Stimulated activated CD4-positive, alpha-beta T cell treated with anti-CD3 and anti-CD28 coated beads, Interleukin-4, amount 100 ng/mL, for 1 hour (primary cell): ENCODE results near the gene E2F4.

ENCODE experiments used
- DNase-seq: peaks from one replicate; pipeline ENCODE4 v3.0.0-alpha.2; 2020

Gene E2F4

DNA sequence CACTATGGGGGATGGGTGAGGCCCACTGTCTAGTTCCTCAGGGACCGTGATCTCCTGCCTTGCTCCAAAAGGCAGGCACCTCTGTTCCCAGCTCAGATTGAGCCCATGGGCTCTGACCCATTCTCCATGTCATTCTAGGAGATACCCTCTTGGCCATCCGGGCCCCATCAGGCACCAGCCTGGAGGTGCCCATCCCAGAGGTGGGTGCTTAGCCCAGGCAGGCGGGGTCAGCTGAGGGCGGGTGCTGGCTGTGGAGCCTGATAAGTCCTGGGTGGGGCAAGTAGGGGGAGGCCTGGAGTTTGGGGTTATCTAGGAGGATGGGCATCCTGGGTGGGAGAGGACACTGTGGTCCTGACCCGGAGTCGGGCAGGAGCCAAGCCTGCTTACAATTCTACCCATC, 2.3 kb downstream of the E2F4 start:
- no peak for DNase-seq

DNA sequence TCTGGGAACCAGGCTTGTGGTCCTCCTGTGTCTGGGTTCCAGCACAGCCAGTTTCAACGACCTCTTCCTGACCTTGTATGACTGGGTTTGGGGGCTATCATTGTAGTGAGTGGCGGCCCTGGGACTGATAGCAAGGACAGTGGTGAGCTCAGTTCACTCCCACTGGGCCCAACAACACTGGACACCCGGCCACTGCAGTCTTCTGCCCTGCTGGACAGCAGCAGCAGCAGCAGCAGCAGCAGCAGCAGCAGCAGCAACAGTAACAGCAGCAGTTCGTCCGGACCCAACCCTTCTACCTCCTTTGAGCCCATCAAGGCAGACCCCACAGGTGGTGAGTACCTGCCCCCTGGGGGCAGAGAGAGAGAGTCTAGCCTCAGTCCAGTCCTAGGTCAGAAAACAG, 3.7 kb downstream of the E2F4 start:
- no peak for DNase-seq

- no peak for DNase-seq
Measured at GRCh38 chr16:67196881-67197280, 4.9 kb downstream of the E2F4 start.

DNA sequence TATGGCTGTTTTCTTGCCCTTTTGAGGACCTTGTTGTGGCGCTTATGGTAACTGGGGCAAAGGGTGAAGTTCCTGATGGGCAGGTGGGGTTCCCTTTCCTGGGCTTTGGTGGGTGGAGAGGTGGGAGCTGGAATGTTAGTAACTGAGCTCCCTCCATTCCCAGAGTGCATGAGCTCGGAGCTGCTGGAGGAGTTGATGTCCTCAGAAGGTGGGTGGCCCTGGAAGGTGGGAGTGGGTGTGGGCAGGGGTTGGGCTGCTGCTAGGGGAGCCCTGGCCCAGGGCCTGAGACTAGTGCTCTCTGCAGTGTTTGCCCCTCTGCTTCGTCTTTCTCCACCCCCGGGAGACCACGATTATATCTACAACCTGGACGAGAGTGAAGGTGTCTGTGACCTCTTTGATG, 5.7 kb downstream of the E2F4 start:
- DNase-seq = no peak

GRCh38 chr16:67198238-67198734, 6.3 kb downstream of the E2F4 start:
- DNase-seq = no peak

- DNase-seq = no peak
Measured at GRCh38 chr16:67199011-67199807, 7.3 kb downstream of the E2F4 start, which contains the start of gene ELMO3. TSS of gene ELMO3 (plus strand) at chr16:67199131. CDS start at chr16:67199327, 196 bp downstream.

DNA sequence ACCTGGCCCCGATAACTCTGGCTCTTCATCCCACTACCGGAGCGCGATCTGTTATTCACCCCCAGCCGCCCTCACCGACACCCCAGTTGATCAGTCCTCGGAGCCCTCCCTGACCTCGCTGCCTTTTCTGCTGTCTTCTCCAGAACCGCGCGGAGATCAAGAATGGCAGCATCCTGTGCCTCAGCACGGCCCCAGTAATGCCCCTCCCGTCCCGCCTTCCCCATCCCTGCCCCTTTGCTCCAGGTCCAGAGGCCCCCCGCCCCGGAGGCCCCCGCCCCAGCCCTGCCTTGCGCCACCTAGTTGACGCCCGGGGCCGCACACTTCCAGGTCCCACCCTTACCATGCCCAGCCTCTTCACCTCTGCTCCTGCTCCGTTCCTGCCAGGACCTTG, 7.8 kb downstream of the E2F4 start:
- DNase-seq = no peak

GRCh38 chr16:67200491-67200890, 8.5 kb downstream of the E2F4 start:
- DNase-seq = no peak

- DNase-seq = no peak
Measured at GRCh38 chr16:67201411-67202345, 9.7 kb downstream of the E2F4 start.

DNA sequence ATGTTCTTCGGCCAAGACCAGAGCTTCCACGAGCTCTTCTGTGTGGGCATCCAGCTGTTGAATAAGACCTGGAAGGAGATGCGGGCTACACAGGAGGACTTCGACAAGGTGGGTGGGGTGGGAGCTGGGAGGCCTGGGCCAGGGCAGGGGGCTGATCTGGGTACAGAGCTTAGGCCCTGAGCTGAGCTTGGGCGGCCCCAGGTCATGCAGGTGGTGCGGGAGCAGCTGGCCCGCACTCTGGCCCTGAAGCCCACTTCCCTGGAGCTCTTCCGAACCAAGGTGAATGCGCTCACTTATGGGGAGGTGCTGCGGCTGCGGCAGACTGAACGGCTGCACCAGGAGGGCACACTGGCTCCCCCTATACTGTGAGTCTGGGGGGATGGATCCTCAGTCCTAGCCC, 10.5 kb downstream of the E2F4 start:
- DNase-seq = no peak

DNA sequence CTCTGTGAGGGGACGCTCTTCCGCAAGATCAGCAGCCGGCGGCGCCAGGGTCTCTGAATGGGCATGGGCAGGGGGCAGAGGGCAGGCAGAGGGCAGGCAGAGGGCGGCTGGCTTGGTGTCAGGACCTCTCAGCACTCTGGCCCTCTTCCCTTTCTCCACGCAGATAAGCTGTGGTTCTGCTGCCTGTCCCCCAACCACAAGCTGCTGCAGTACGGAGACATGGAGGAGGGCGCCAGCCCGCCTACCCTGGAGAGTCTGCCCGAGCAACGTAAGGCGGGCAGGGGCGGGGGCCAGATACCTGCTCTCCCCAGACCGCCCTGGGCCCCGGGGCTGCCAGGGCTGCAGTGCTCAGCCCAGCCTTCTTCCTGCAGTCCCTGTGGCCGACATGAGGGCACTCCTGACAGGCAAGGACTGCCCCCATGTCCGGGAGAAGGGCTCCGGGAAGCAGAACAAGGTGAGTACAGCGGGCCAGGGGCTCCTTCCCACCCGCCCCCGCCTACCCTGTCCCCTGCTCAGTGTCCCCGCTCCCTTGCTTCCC, 11.1 kb downstream of the E2F4 start:
- no peak for DNase-seq

DNA sequence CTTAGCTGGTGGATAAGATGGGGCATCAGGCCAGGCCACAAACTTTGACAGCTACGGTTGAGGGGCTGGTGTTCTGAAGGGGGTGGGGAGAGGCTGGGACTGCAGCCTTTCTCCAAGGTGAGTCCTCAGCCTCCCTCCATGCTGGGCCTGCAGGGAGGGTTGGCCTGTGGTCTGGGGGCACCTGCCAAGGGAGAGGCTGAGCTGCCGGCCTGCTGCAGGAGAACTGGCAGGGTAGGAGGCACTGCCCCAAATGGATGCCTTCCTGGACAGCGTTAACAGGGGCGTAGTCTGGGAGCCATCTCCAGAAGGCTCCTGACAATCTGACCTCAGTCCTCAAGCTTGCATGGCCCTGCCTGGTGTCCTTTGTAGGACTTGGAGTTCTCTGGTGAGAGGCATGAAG, 12.1 kb downstream of the E2F4 start:
- no peak for DNase-seq

GRCh38 chr16:67206129-67206837, 14.3 kb downstream of the E2F4 start:
- no peak for DNase-seq

DNA sequence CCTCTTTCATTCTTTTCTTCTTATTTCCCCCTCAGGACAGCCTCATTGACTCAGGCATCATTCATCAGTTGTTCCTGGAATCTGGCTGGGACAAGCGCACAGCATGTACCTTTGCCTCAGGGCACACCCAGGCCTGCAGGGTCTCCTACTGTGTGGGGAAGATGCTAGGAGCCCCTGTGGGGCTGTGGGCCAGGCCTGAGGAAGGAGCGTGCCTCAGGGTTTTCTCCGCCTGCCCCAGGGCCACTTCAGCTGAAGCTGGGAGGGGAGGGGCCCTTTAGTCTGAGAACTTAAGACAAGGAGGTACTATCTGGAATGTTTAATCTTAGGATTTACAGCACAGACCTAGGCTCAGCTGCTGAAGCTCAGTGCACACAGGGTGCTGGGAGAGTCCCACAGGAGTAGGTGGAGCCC, 14.9 kb downstream of the E2F4 start:
- no peak for DNase-seq

DNA sequence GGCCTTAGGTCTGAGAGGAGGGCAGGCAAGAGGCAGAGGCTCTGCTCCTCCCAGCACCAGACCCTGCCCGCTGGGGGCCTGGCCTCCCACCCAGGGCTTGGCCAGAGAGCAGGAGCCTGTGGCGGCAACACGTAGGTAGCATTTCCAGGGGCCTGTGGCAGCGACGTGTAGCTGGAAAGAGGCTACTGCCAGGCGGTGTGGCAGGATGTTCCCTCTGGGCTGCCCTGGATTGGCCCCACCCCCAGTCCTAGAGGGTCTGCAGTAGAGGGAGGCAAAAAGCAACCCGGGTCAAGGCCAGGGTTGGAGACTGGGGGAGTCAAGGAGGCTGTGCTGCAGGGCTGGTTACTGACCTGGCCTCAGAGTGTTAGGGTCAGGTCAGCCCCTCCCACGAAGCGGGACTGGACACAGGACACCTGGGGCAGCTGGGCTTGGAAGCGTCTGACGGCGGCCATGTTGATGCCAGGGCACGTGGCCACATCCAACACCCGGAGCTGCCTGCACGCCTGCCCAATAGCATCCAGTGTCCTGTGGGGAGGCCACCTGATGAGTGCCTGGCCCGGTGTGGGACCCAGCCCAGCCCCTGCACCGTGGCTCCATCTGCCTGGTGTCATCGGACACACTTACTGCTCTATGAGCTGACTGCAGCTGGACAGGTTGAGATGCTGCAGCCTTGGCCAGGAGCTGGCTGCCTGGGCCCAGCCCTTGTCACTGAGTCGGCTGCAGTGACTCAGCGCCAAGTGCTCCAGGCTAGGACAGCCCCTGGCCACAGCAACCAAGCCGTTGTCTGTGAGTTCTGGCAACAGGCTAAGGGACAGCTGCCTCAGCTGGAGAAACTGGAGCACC, 15.5 kb downstream of the E2F4 start:
- DNase-seq = no peak

DNA sequence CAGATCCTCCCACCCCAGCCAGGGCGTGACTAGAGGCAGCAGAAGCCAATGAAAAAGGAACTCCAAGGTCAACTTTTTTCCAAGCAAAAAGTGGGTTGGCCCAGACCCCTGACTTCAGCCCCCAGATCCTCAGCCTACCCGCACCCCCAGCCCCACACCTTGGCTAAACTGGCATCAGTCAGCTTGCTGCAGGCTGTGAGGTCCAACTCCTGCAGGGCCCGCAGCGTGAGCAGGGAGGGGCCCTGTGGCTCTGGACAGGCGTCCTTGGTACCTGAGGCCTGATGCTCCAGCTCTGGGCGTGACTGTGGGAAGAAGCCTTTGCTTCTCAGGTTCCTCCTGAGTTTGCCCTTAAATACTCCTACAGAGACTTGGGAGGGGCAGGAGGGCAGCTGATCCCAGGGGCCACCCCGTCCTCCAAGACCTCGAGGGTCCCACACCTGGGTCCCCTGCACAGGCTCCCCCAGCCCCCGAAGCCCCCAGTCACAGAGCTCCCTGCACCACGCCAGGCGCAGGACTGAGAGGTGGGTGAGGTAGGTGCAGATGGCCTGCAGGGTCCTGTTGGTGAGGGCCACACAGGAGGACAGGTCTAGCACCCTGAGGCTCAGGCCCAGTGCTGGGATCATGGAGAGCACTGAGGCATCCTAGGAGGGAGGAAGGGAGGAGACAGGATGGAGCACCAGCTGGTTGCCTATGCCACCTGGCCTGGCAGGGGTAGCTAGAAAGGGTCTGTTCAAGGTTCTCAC, 16.4 kb downstream of the E2F4 start:
- DNase-seq = no peak

- DNase-seq = no peak
Measured at GRCh38 chr16:67209565-67209964, 17.6 kb downstream of the E2F4 start.

- DNase-seq = no peak
Measured at GRCh38 chr16:67210069-67210937, 18.3 kb downstream of the E2F4 start.

DNA sequence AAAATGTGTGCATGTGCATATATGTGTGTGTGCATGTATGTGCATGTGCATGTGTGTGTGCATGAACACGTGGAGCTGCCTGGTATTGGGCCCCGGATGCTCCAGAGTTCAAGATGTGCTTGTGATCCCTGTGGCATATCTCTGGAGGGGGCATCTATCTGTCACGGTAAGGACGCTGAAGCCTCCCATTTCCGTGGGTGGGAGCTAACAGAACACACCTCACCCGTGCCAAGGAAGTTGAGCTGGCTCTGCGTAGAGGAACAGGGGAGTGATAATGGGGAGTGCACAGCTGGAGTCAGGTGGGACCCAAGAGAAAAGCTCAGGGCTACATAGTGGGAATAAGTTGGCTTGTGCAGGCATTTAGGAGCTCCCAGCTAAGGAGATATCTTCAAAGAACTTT, 19.7 kb downstream of the E2F4 start:
- no peak for DNase-seq

DNA sequence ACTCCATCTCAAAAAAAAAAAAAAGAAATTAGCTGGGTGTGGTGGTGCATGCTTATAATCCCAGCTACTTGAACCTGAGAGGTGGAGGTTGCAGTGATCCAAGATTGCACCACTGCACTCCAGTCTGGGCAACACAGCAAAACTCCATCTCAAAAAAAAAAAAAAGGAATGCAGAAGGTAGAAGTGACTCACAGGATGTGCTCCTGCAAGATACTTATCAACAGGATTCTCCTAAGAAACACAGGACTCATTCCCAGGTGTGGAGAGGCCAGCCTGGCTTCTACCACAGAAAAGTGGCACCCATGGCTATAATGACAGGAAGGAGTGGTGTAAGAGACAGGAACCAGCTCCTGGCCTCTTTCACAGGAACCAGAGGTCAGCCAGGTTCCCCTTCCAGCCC, 20.8 kb downstream of the E2F4 start:
- DNase-seq = no peak
